H9 (cell line): ENCODE data around the gene LNX2. TPM values are rescaled to one million over a fixed set of nuclear protein-coding genes. Genes with fewer than 3 reads are reported as not detected.

Experiments used
- DNase-seq: peaks from one replicate; pipeline ENCODE4 v3.0.0-alpha.2; 2017
- H2AFZ ChIP-seq: one replicate; pipeline ENCODE4 v1.6.1; 2013; ENCODE audit warnings: mild to moderate bottlenecking, low read length, control low read depth, moderate library complexity
- H2AK5ac ChIP-seq: 2 replicates; pipeline ENCODE4 v1.6.1; 2013; ENCODE audit warnings: low read length, control low read depth, mixed read lengths; ENCODE audit not compliant: insufficient read length
- H2BK120ac ChIP-seq: one replicate; pipeline ENCODE4 v1.6.1; 2013; ENCODE audit warnings: low read depth, mild to moderate bottlenecking, low read length, control low read depth, inconsistent platforms; ENCODE audit not compliant: poor library complexity, severe bottlenecking
- H2BK12ac ChIP-seq: 2 replicates; pipeline ENCODE4 v1.6.1; 2013; ENCODE audit warnings: low read length, control low read depth, mixed read lengths, low read depth; ENCODE audit not compliant: insufficient read length
- H2BK15ac ChIP-seq: 2 replicates; pipeline ENCODE4 v1.6.1; 2013; ENCODE audit warnings: low read depth, low read length, control low read depth
- H2BK20ac ChIP-seq: one replicate; pipeline ENCODE4 v1.6.1; 2013; ENCODE audit warnings: low read depth, mild to moderate bottlenecking, low read length, control low read depth, inconsistent platforms; ENCODE audit not compliant: poor library complexity, severe bottlenecking
- H2BK5ac ChIP-seq: 2 replicates; pipeline ENCODE4 v1.6.1; 2013; ENCODE audit warnings: low read length, control low read depth, mixed read lengths; ENCODE audit not compliant: insufficient read length
- H3K14ac ChIP-seq: 2 replicates; pipeline ENCODE4 v1.6.1; 2013; ENCODE audit warnings: low read length, control low read depth; ENCODE audit not compliant: insufficient read depth
- H3K18ac ChIP-seq: 2 replicates; pipeline ENCODE4 v1.6.1; 2013; ENCODE audit warnings: low read depth, mild to moderate bottlenecking, mixed read lengths, low read length, control low read depth; ENCODE audit not compliant: insufficient read length
- H3K23ac ChIP-seq: 2 replicates; pipeline ENCODE4 v1.6.1; 2013; ENCODE audit warnings: low read length, control low read depth, mixed read lengths, low read depth; ENCODE audit not compliant: insufficient read length
- H3K23me2 ChIP-seq: 2 replicates; pipeline ENCODE4 v1.6.1; 2013; ENCODE audit warnings: low read depth, mild to moderate bottlenecking, mixed read lengths, low read length, control low read depth; ENCODE audit not compliant: insufficient read length, poor library complexity, severe bottlenecking
- H3K27ac ChIP-seq: 2 replicates; pipeline ENCODE4 v1.5.1; 2013; ENCODE audit warnings: low read length, control low read depth, mixed read lengths, low read depth; ENCODE audit not compliant: insufficient read length
- H3K27me3 ChIP-seq: 2 replicates; pipeline ENCODE4 v1.6.1; 2013; ENCODE audit warnings: low read length, control low read depth, inconsistent platforms; ENCODE audit not compliant: insufficient read depth
- H3K4ac ChIP-seq: 2 replicates; pipeline ENCODE4 v1.6.1; 2013; ENCODE audit warnings: low read depth, mild to moderate bottlenecking, control low read depth, inconsistent platforms, low read length, moderate library complexity
- H3K4me1 ChIP-seq: 2 replicates; pipeline ENCODE4 v1.6.1; 2013; ENCODE audit warnings: low read length, control low read depth, inconsistent platforms; ENCODE audit not compliant: insufficient read depth
- H3K4me2 ChIP-seq: 2 replicates; pipeline ENCODE4 v1.6.1; 2013; ENCODE audit warnings: low read length, control low read depth, mixed read lengths; ENCODE audit not compliant: insufficient read length, insufficient read depth
- H3K56ac ChIP-seq: 2 replicates; pipeline ENCODE4 v1.6.1; 2013; ENCODE audit warnings: low read depth, mild to moderate bottlenecking, mixed read lengths, low read length, control low read depth; ENCODE audit not compliant: insufficient read length
- H3K79me1 ChIP-seq: 2 replicates; pipeline ENCODE4 v1.6.1; 2013; ENCODE audit warnings: low read depth, mild to moderate bottlenecking, moderate library complexity, low read length, control low read depth, inconsistent platforms; ENCODE audit not compliant: insufficient read depth, poor library complexity, severe bottlenecking
- H3K79me2 ChIP-seq: 2 replicates; pipeline ENCODE4 v1.6.1; 2013; ENCODE audit warnings: low read length, control low read depth, inconsistent platforms; ENCODE audit not compliant: insufficient read depth
- H3K9ac ChIP-seq: 2 replicates; pipeline ENCODE4 v1.6.1; 2013; ENCODE audit warnings: low read length, control low read depth, mixed read lengths; ENCODE audit not compliant: insufficient read length; ENCODE audit errors: extremely low read depth
- H3K9me3 ChIP-seq: one replicate; pipeline ENCODE4 v1.6.1; 2013; ENCODE audit warnings: low read depth, low read length, inconsistent platforms; ENCODE audit not compliant: control insufficient read depth
- H3T11ph ChIP-seq: one replicate; pipeline ENCODE4 v1.6.1; 2013; ENCODE audit warnings: mild to moderate bottlenecking, low read length, control low read depth, inconsistent platforms
- H4K20me1 ChIP-seq: one replicate; pipeline ENCODE4 v1.6.1; 2013; ENCODE audit not compliant: control insufficient read depth, insufficient read length, insufficient read depth
- H4K5ac ChIP-seq: 2 replicates; pipeline ENCODE4 v1.6.1; 2013; ENCODE audit warnings: low read depth, mild to moderate bottlenecking, mixed read lengths, low read length, control low read depth; ENCODE audit not compliant: insufficient read length
- H4K8ac ChIP-seq: replicated peaks from 2 replicates; pipeline ENCODE4 v1.6.1; 2013; ENCODE audit warnings: low read length, control low read depth, mixed read lengths, low read depth; ENCODE audit not compliant: insufficient read length
- H4K91ac ChIP-seq: 2 replicates; pipeline ENCODE4 v1.6.1; 2013; ENCODE audit warnings: low read depth, mild to moderate bottlenecking, moderate library complexity, mixed read lengths, low read length, control low read depth; ENCODE audit not compliant: insufficient read length
- H3K27ac Mint-ChIP-seq, 3 experiments: 2 replicates in 2 of 3; 3 replicates in 1 of 3; pipeline ENCODE4 v1.8.0; 2020 to 2021; ENCODE audit warnings: mixed read lengths in 3 of 3, mild to moderate bottlenecking in 1 of 3, moderate library complexity in 1 of 3
- H3K27me3 Mint-ChIP-seq: 2 replicates; pipeline ENCODE4 v1.8.0; 2021; ENCODE audit warnings: low read depth, mild to moderate bottlenecking, moderate library complexity, mixed read lengths
- H3K36me3 Mint-ChIP-seq, 3 experiments: 2 replicates in 2 of 3; 3 replicates in 1 of 3; pipeline ENCODE4 v1.8.0; 2020 to 2021; ENCODE audit warnings: low read depth in 3 of 3, mixed read lengths in 3 of 3; ENCODE audit not compliant: insufficient read depth in 1 of 3
- H3K4me1 Mint-ChIP-seq, 2 experiments: 2 replicates each; pipeline ENCODE4 v1.8.0; 2020; ENCODE audit warnings: mixed read lengths in 2 of 2
- H3K4me3 Mint-ChIP-seq, 2 experiments: 2 replicates in 1 of 2; 3 replicates in 1 of 2; pipeline ENCODE4 v1.8.0; 2020 to 2021; ENCODE audit warnings: mild to moderate bottlenecking in 2 of 2, mixed read lengths in 2 of 2, moderate library complexity in 1 of 2
- H3K9me3 Mint-ChIP-seq, 2 experiments: 2 replicates in 1 of 2; 3 replicates in 1 of 2; pipeline ENCODE4 v1.8.0; 2020; ENCODE audit warnings: mild to moderate bottlenecking in 2 of 2, mixed read lengths in 2 of 2, moderate library complexity in 1 of 2
- WGBS: extraction: QIAGEN DNeasy Blood & Tissue Kit; methylation state at CpG from one replicate; pipeline ENCODE4 v1.1.7; 2013; ENCODE audit warnings: missing lambda C conversion rate, low lambda C conversion rate, mixed read lengths; ENCODE audit not compliant: insufficient read length; ENCODE audit errors: extremely low coverage; 5-methylcytosine and 5-hydroxymethylcytosine counted together
- total RNA-seq: library from RNA; stranded (reverse); gene quantifications from 2 replicates; pipeline ENCODE4 v1.2.1, GENCODE V29; 2021
- TF ChIP-seq, protein P1 (sequence below): fragments of 200-600 bp; sonication (generic); conservative IDR thresholded peaks from 3 replicates; pipeline ENCODE4 v1.8.0; 2021; ENCODE audit warnings: antibody characterized with exemption, mild to moderate bottlenecking

Gene LNX2
- total RNA-seq, 1 experiment from 2014 or later = 12.4 TPM

DNA sequence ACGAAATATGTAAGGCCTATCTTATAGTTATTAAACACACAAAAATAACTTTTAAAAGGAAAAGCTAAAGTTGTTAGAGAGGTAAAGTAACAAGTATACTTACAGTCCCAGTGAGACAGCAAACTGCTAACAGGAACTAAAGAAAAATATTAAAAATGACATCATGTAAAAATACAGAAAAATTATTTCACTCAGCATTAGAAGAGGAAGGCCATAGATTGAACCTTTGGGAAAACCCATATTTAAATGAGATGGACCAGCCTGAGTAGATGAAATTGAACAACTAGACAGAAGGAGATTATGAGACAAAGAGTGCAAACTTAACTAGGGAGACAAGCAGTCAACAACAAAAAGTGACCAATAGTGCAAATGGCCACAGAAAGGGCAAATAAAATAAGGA is 49.4 kb downstream of the LNX2 start:
- H2BK15ac ChIP-seq = no peak overlapping the region
- no peak overlapping the region for H3T11ph ChIP-seq
- H4K8ac ChIP-seq = no peak overlapping the region
- no peak overlapping the region for H3K18ac ChIP-seq
- no peaks in the 10 kb centered on the region for H3K4me1 ChIP-seq
- no peak overlapping the region for H2BK120ac ChIP-seq
- no peak for DNase-seq
- H3K27ac ChIP-seq = no peak overlapping the region
- H3K23me2 ChIP-seq = no peaks in the 10 kb centered on the region
- TF ChIP-seq, protein P1, sequence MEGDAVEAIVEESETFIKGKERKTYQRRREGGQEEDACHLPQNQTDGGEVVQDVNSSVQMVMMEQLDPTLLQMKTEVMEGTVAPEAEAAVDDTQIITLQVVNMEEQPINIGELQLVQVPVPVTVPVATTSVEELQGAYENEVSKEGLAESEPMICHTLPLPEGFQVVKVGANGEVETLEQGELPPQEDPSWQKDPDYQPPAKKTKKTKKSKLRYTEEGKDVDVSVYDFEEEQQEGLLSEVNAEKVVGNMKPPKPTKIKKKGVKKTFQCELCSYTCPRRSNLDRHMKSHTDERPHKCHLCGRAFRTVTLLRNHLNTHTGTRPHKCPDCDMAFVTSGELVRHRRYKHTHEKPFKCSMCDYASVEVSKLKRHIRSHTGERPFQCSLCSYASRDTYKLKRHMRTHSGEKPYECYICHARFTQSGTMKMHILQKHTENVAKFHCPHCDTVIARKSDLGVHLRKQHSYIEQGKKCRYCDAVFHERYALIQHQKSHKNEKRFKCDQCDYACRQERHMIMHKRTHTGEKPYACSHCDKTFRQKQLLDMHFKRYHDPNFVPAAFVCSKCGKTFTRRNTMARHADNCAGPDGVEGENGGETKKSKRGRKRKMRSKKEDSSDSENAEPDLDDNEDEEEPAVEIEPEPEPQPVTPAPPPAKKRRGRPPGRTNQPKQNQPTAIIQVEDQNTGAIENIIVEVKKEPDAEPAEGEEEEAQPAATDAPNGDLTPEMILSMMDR = no peak
- no peaks in the 10 kb centered on the region for H3K4me1 Mint-ChIP-seq
- WGBS = no CpG with 5 or more reads among the region's 1 CpG
- no peaks in the 10 kb centered on the region for H3K79me1 ChIP-seq
- peaks cover 2% of the 10 kb centered on the region; the same call in 1 of the 2 replicates for H3K27me3 ChIP-seq
- no peak overlapping the region for H2AK5ac ChIP-seq
- no peak overlapping the region for H3K9ac ChIP-seq
- no peak overlapping the region for H3K23ac ChIP-seq
- no peak overlapping the region for H3K27ac Mint-ChIP-seq
- no peaks in the 10 kb centered on the region for H4K20me1 ChIP-seq
- H3K56ac ChIP-seq = no peak overlapping the region
- no peak overlapping the region for H2BK12ac ChIP-seq
- no peak overlapping the region for H3K4me2 ChIP-seq
- no peak overlapping the region for H3K4ac ChIP-seq
- no peaks in the 10 kb centered on the region for H3K79me2 ChIP-seq
- H3K36me3 Mint-ChIP-seq = peaks cover 2 to 4% (median 3%) of the 10 kb centered on the region in 3 experiments; a peak in 5 of 7 replicates
- H3K9me3 ChIP-seq = no peaks in the 10 kb centered on the region
- no peaks in the 10 kb centered on the region for H3K9me3 Mint-ChIP-seq
- H4K5ac ChIP-seq = no peak overlapping the region
- no peak overlapping the region for H2AFZ ChIP-seq
- H3K27me3 Mint-ChIP-seq = no peaks in the 10 kb centered on the region
- H2BK20ac ChIP-seq = no peak overlapping the region
- H3K14ac ChIP-seq = no peak overlapping the region
- no peak overlapping the region for H4K91ac ChIP-seq
- H3K4me3 Mint-ChIP-seq = no peak overlapping the region
- no peak overlapping the region for H2BK5ac ChIP-seq
